Activated naive CD8-positive, alpha-beta T cell treated with anti-CD3 and anti-CD28 coated beads, Interleukin-2, amount 50 U/mL, for 24 hours (primary cell): ENCODE results near the gene COL7A1.

Experiments
- ATAC-seq: fragments of 150-1000 bp; cut with Tn5 transposase; one replicate; pipeline ENCODE4 v1.10.0; 2021
- DNase-seq: peaks from one replicate; pipeline ENCODE4 v3.0.0; 2021
- H3K27ac Mint-ChIP-seq: one replicate; pipeline ENCODE4 v1.8.0; 2021; ENCODE audit warnings: mild to moderate bottlenecking, mixed read lengths
- H3K27me3 Mint-ChIP-seq: one replicate; pipeline ENCODE4 v1.8.0; 2021; ENCODE audit warnings: mixed read lengths
- H3K36me3 Mint-ChIP-seq: one replicate; pipeline ENCODE4 v1.8.0; 2021; ENCODE audit warnings: low read depth, mixed read lengths
- H3K4me1 Mint-ChIP-seq: one replicate; pipeline ENCODE4 v1.8.0; 2021; ENCODE audit warnings: mixed read lengths
- H3K4me3 Mint-ChIP-seq: one replicate; pipeline ENCODE4 v1.8.0; 2021; ENCODE audit warnings: mild to moderate bottlenecking, moderate library complexity, mixed read lengths
- H3K9me3 Mint-ChIP-seq: one replicate; pipeline ENCODE4 v1.8.0; 2021; ENCODE audit warnings: mixed read lengths

COL7A1 gene

GRCh38 chr3:48599509-48600285 is 4.6 kb upstream of the COL7A1 start:
- no peak for ATAC-seq
- H3K9me3 Mint-ChIP-seq, result no peaks in the 10 kb centered on the region
- H3K36me3 Mint-ChIP-seq, result peaks cover 21% of the 10 kb centered on the region
- peaks cover 4% of the 10 kb centered on the region for H3K27me3 Mint-ChIP-seq
- peaks cover 7% of the 10 kb centered on the region for H3K4me1 Mint-ChIP-seq
- no peak overlapping the region for H3K4me3 Mint-ChIP-seq
- H3K27ac Mint-ChIP-seq, result no peak overlapping the region
- DNase-seq, result no peak

GRCh38 chr3:48599077-48599501 is 4.0 kb upstream of the COL7A1 start:
- H3K27me3 Mint-ChIP-seq, result peaks cover 10% of the 10 kb centered on the region
- no peak overlapping the region for H3K4me3 Mint-ChIP-seq
- no peak overlapping the region for H3K27ac Mint-ChIP-seq
- H3K4me1 Mint-ChIP-seq, result peaks cover 12% of the 10 kb centered on the region
- no peak for ATAC-seq
- H3K36me3 Mint-ChIP-seq, result peaks cover 15% of the 10 kb centered on the region
- no peak for DNase-seq
- no peaks in the 10 kb centered on the region for H3K9me3 Mint-ChIP-seq

- no peak for DNase-seq
- Mint-ChIP-seq H3K36me3 (peaks cover 12% of the 10 kb centered on the region), H3K4me1 (peaks cover 12% of the 10 kb centered on the region)
Measured at GRCh38 chr3:48598323-48599076, 3.4 kb upstream of the COL7A1 start.

GRCh38 chr3:48597408-48597800 is 2.3 kb upstream of the COL7A1 start:
- DNase-seq (no peak), ATAC-seq (no peak)
- Mint-ChIP-seq H3K27me3 (peaks cover 18% of the 10 kb centered on the region), H3K27ac (peak overlapping the region; percentile 62), H3K4me3 (no peak overlapping the region), H3K36me3 (peaks cover 7% of the 10 kb centered on the region), H3K9me3 (no peaks in the 10 kb centered on the region), H3K4me1 (peaks cover 12% of the 10 kb centered on the region)

More at GRCh38 chr3:48598323-48599076, 3.4 kb upstream of the COL7A1 start:
- Mint-ChIP-seq H3K9me3 (no peaks in the 10 kb centered on the region), H3K27ac (no peak overlapping the region), H3K4me3 (no peak overlapping the region), H3K27me3 (peaks cover 10% of the 10 kb centered on the region)
- ATAC-seq, result no peak

- H3K4me3 Mint-ChIP-seq, result no peak overlapping the region
- peak overlapping the region; percentile 62 for H3K27ac Mint-ChIP-seq
- no peaks in the 10 kb centered on the region for H3K9me3 Mint-ChIP-seq
- ATAC-seq (no peak), DNase-seq (no peak)
- H3K36me3 Mint-ChIP-seq, result peaks cover 5% of the 10 kb centered on the region
- peaks cover 12% of the 10 kb centered on the region for H3K4me1 Mint-ChIP-seq
- H3K27me3 Mint-ChIP-seq, result peaks cover 18% of the 10 kb centered on the region
Measured at GRCh38 chr3:48596676-48597407, 1.7 kb upstream of the COL7A1 start.

GRCh38 chr3:48596157-48596556 is 1.0 kb upstream of the COL7A1 start:
- H3K27ac Mint-ChIP-seq, result no peak overlapping the region

GRCh38 chr3:48595526-48596121 is 495 bp upstream of the COL7A1 start:
- no peak for ATAC-seq
- Mint-ChIP-seq H3K36me3 (peaks cover 2% of the 10 kb centered on the region), H3K9me3 (no peaks in the 10 kb centered on the region), H3K4me3 (no peak overlapping the region), H3K27ac (no peak overlapping the region), H3K4me1 (peaks cover 12% of the 10 kb centered on the region), H3K27me3 (peaks cover 22% of the 10 kb centered on the region)
- DNase-seq, result no peak

More at GRCh38 chr3:48596157-48596556, 1.0 kb upstream of the COL7A1 start:
- Mint-ChIP-seq H3K9me3 (no peaks in the 10 kb centered on the region), H3K36me3 (peaks cover 5% of the 10 kb centered on the region), H3K4me1 (peaks cover 12% of the 10 kb centered on the region), H3K27me3 (peaks cover 18% of the 10 kb centered on the region), H3K4me3 (no peak overlapping the region)
- ATAC-seq (no peak), DNase-seq (no peak)

GRCh38 chr3:48594417-48595049 is 596 bp downstream of the COL7A1 start:
- H3K4me1 Mint-ChIP-seq, result peaks cover 12% of the 10 kb centered on the region
- no peak for DNase-seq
- no peak overlapping the region for H3K4me3 Mint-ChIP-seq
- no peaks in the 10 kb centered on the region for H3K9me3 Mint-ChIP-seq
- no peaks in the 10 kb centered on the region for H3K36me3 Mint-ChIP-seq
- H3K27me3 Mint-ChIP-seq, result peaks cover 27% of the 10 kb centered on the region
- ATAC-seq, result no peak
- H3K27ac Mint-ChIP-seq, result no peak overlapping the region

GRCh38 chr3:48593337-48593736 is 1.8 kb downstream of the COL7A1 start:
- Mint-ChIP-seq H3K36me3 (no peaks in the 10 kb centered on the region), H3K9me3 (no peaks in the 10 kb centered on the region), H3K27ac (no peak overlapping the region), H3K4me1 (peaks cover 12% of the 10 kb centered on the region), H3K27me3 (peaks cover 34% of the 10 kb centered on the region), H3K4me3 (no peak overlapping the region)
- no peak for ATAC-seq
- DNase-seq, result no peak

GRCh38 chr3:48592519-48593087 is 2.5 kb downstream of the COL7A1 start:
- H3K36me3 Mint-ChIP-seq, result no peaks in the 10 kb centered on the region
- H3K27ac Mint-ChIP-seq, result no peak overlapping the region
- H3K4me3 Mint-ChIP-seq, result no peak overlapping the region
- no peak for ATAC-seq
- H3K4me1 Mint-ChIP-seq, result peaks cover 12% of the 10 kb centered on the region
- no peaks in the 10 kb centered on the region for H3K9me3 Mint-ChIP-seq
- peaks cover 38% of the 10 kb centered on the region for H3K27me3 Mint-ChIP-seq
- DNase-seq, result no peak

GRCh38 chr3:48591886-48592518 is 3.1 kb downstream of the COL7A1 start:
- no peak for DNase-seq
- Mint-ChIP-seq H3K4me1 (peaks cover 12% of the 10 kb centered on the region), H3K4me3 (no peak overlapping the region), H3K27me3 (peaks cover 38% of the 10 kb centered on the region), H3K27ac (no peak overlapping the region), H3K36me3 (no peaks in the 10 kb centered on the region), H3K9me3 (no peaks in the 10 kb centered on the region)
- no peak for ATAC-seq

- H3K27me3 Mint-ChIP-seq, result peaks cover 38% of the 10 kb centered on the region
- H3K27ac Mint-ChIP-seq, result no peak overlapping the region
- DNase-seq (no peak), ATAC-seq (no peak)
- H3K36me3 Mint-ChIP-seq, result no peaks in the 10 kb centered on the region
- peaks cover 12% of the 10 kb centered on the region for H3K4me1 Mint-ChIP-seq
- H3K4me3 Mint-ChIP-seq, result no peak overlapping the region
- H3K9me3 Mint-ChIP-seq, result no peaks in the 10 kb centered on the region
Measured at GRCh38 chr3:48591436-48591835, 3.7 kb downstream of the COL7A1 start.

GRCh38 chr3:48588230-48588629 is 6.9 kb downstream of the COL7A1 start:
- Mint-ChIP-seq H3K9me3 (no peaks in the 10 kb centered on the region), H3K4me3 (no peak overlapping the region), H3K27ac (no peak overlapping the region), H3K27me3 (peaks cover 26% of the 10 kb centered on the region), H3K4me1 (no peaks in the 10 kb centered on the region), H3K36me3 (no peaks in the 10 kb centered on the region)
- no peak for ATAC-seq
- no peak for DNase-seq
